K562 (cell line): Measurements from ENCODE around the gene KBTBD2. TPM values are rescaled to one million over a fixed set of nuclear protein-coding genes. Genes with fewer than 3 reads are reported as not detected.

Experiments used
- ATAC-seq: fragments of 200-7000 bp; cut with Tn5 transposase; 3 replicates; pipeline ENCODE4 v1.9.1; 2020; ENCODE audit warnings: moderate library complexity
- BruUV-seq: library from RNA; stranded (reverse); fragments of 400-500 nt; replicated peaks from 2 replicates; lab custom pipeline; 2021; lab: Mats Ljungman, UMichigan
- CTCF ChIA-PET: fragments of 300-600 bp; formaldehyde crosslinking; extraction: SDS; loops from one replicate; lab custom pipeline; 2021; ENCODE audit warnings: low intra/inter-chr PET ratio; lab: Yijun Ruan, JAX
- POLR2A ChIA-PET: fragments of 300-600, 350-650 bp; sonication (Branson Sonifier 250); formaldehyde crosslinking; extraction: SDS; loops from one replicate; lab custom pipeline; 2021; ENCODE audit warnings: antibody characterized with exemption, inconsistent platforms; lab: Yijun Ruan, JAX
- DNase-seq, 4 experiments: peaks; one replicate each; pipeline versions ENCODE4 v3.0.0 to v3.0.0-alpha.2; 2011 to 2018; ENCODE audit warnings: low spot score in 3 of 4, mixed read lengths in 3 of 4; ENCODE audit errors: extremely low read depth in 1 of 4
- FAIRE-seq: peaks from 2 replicates; lab custom pipeline; 2011; peaks lifted over from hg19 to GRCh38; lab: Jason Lieb, UNC
- H2AFZ ChIP-seq: 2 replicates; pipeline ENCODE4 v1.6.0; 2011; ENCODE audit warnings: low read depth, low read length, control low read depth, inconsistent platforms
- H3K27ac ChIP-seq: fragments of 200-600 bp; 3 replicates; pipeline ENCODE4 v1.8.0; 2011; ENCODE audit warnings: low read depth, mild to moderate bottlenecking, control low read depth, inconsistent platforms, low read length, moderate library complexity, mixed read lengths; ENCODE audit errors: extremely low read depth
- H3K27me3 ChIP-seq, 2 experiments: fragments of 300-600 bp in 1 of 2; 2 replicates in 1 of 2; 3 replicates in 1 of 2; pipeline versions ENCODE4 v1.6.0 to v1.8.0; 2011; ENCODE audit warnings: inconsistent platforms in 2 of 2, low read length in 2 of 2, mild to moderate bottlenecking in 1 of 2, mixed read lengths in 1 of 2, moderate library complexity in 1 of 2; ENCODE audit not compliant: control insufficient read depth in 2 of 2, insufficient read depth in 2 of 2
- H3K36me3 ChIP-seq: fragments of 300-600 bp; 3 replicates; pipeline ENCODE4 v1.8.0; 2011; ENCODE audit warnings: mild to moderate bottlenecking, low read length, inconsistent platforms; ENCODE audit not compliant: control insufficient read depth, insufficient read depth
- H3K4me1 ChIP-seq, 2 experiments: fragments of 200-600 bp in 1 of 2; replicated peaks in 1 of 2; 2 replicates in 1 of 2; 3 replicates in 1 of 2; pipeline versions ENCODE4 v1.5.1 to v1.8.0; 2011; ENCODE audit warnings: inconsistent platforms in 2 of 2, low read length in 2 of 2, mild to moderate bottlenecking in 1 of 2, mixed read lengths in 1 of 2, moderate library complexity in 1 of 2; ENCODE audit not compliant: control insufficient read depth in 2 of 2, insufficient read depth in 2 of 2
- H3K4me2 ChIP-seq: 2 replicates; pipeline ENCODE4 v1.6.1; 2011; ENCODE audit warnings: low read length, control low read depth, inconsistent platforms, mixed read lengths; ENCODE audit not compliant: insufficient read depth
- H3K4me3 ChIP-seq: fragments of 200-600 bp; sonication (generic), shearing (Covaris generic); 2 replicates; pipeline ENCODE4 v1.5.1; 2016; ENCODE audit warnings: control low read depth, inconsistent platforms
- H3K79me2 ChIP-seq: fragments of 200-600 bp; 3 replicates; pipeline ENCODE4 v1.8.0; 2011; ENCODE audit warnings: low read length, inconsistent platforms; ENCODE audit not compliant: control insufficient read depth, insufficient read depth
- H3K9ac ChIP-seq, 2 experiments: 2 replicates each; pipeline versions ENCODE4 v1.6.0 to v1.6.1; 2011; ENCODE audit warnings: low read depth in 2 of 2, low read length in 2 of 2, control low read depth in 1 of 2, inconsistent platforms in 1 of 2, mild to moderate bottlenecking in 1 of 2, mixed read lengths in 1 of 2; ENCODE audit not compliant: insufficient read depth in 1 of 2
- H3K9me1 ChIP-seq: one replicate; pipeline ENCODE4 v1.6.0; 2011; ENCODE audit warnings: inconsistent platforms, mild to moderate bottlenecking, low read length, moderate library complexity; ENCODE audit not compliant: control insufficient read depth, insufficient read depth
- H3K9me3 ChIP-seq: replicated peaks from 2 replicates; pipeline ENCODE4 v1.5.1; 2011; ENCODE audit warnings: low read depth, low read length, inconsistent platforms; ENCODE audit not compliant: control insufficient read depth, insufficient read depth
- H4K20me1 ChIP-seq: replicated peaks from 2 replicates; pipeline ENCODE4 v1.6.1; 2011; ENCODE audit warnings: low read length, inconsistent platforms, mixed read lengths; ENCODE audit not compliant: control insufficient read depth, insufficient read depth
- ESRRB ChIP-seq: fragments of 250-450 bp; sonication (Bioruptor Pico); IDR thresholded peaks from 2 replicates; pipeline ENCODE4 v1.5.0; 2020; ENCODE audit warnings: mild to moderate bottlenecking, moderate library complexity, borderline replicate concordance
- HDAC3 ChIP-seq: fragments of 450-650 bp; IDR thresholded peaks from 2 replicates; pipeline ENCODE4 v1.6.1; 2018; ENCODE audit warnings: borderline replicate concordance, mild to moderate bottlenecking, moderate library complexity; ENCODE audit not compliant: partially characterized antibody
- HEY1 ChIP-seq: fragments of 250-450 bp; sonication (Bioruptor Pico); IDR thresholded peaks from 2 replicates; pipeline ENCODE4 v1.5.0; 2020; ENCODE audit warnings: mild to moderate bottlenecking, moderate library complexity, borderline replicate concordance
- HNRNPUL1 ChIP-seq: fragments of 200-400 bp; formaldehyde crosslinking; IDR thresholded peaks from 2 replicates; pipeline ENCODE4 v1.6.1; 2017; ENCODE audit warnings: low read length
- KHSRP ChIP-seq: fragments of 450-650 bp; IDR thresholded peaks from 2 replicates; pipeline ENCODE4 v1.6.1; 2017
- PTBP1 ChIP-seq: fragments of 200-400 bp; formaldehyde crosslinking; IDR thresholded peaks from 2 replicates; pipeline ENCODE4 v1.6.1; 2017; ENCODE audit warnings: low read depth, low read length
- TCF3 ChIP-seq: sonication (generic); formaldehyde crosslinking; IDR thresholded peaks from 2 replicates; pipeline ENCODE4 v1.4.0; 2020; ENCODE audit warnings: mild to moderate bottlenecking, missing genetic modification reagents
- TCF7 ChIP-seq: sonication (generic); IDR thresholded peaks from 2 replicates; pipeline ENCODE4 v1.6.1; 2016; ENCODE audit warnings: antibody characterized with exemption, borderline replicate concordance
- ZNF324 ChIP-seq: fragments of 250-450 bp; sonication (Bioruptor Pico); IDR thresholded peaks from 2 replicates; pipeline ENCODE4 v1.4.0; 2020; ENCODE audit warnings: mild to moderate bottlenecking
- ZNF561 ChIP-seq: fragments of 450-650 bp; formaldehyde crosslinking; conservative IDR thresholded peaks from 2 replicates; pipeline ENCODE4 v1.4.0; 2020; ENCODE audit warnings: mild to moderate bottlenecking, moderate library complexity
- ZNF668 ChIP-seq: fragments of 250-450 bp; sonication (Bioruptor Pico); IDR thresholded peaks from 2 replicates; pipeline ENCODE4 v1.8.0; 2022; ENCODE audit warnings: mild to moderate bottlenecking, inconsistent platforms
- ZNF778 ChIP-seq: fragments of 450-650 bp; formaldehyde crosslinking; IDR thresholded peaks from 2 replicates; pipeline ENCODE4 v1.4.0; 2020; ENCODE audit warnings: mild to moderate bottlenecking, moderate library complexity
- ZNF780A ChIP-seq: fragments of 250-450 bp; sonication (Bioruptor Pico); IDR thresholded peaks from 2 replicates; pipeline ENCODE4 v1.5.0; 2021; ENCODE audit warnings: mild to moderate bottlenecking
- WGBS: fragments of 100-300 bp; shearing (Covaris generic); methylation state at CpG from one replicate; pipeline ENCODE4 v1.1.6; 2016; ENCODE audit warnings: low coverage, mixed read lengths; ENCODE audit not compliant: insufficient coverage; ENCODE audit errors: missing lambda C conversion rate; 5-methylcytosine and 5-hydroxymethylcytosine counted together
- in situ Hi-C: fragments of 300-500 bp; cut with MboI; formaldehyde crosslinking; loops from 4 replicates; pipeline ENCODE4 v1.15.0; 2018; ENCODE audit warnings: inconsistent platforms, mixed read lengths
- intact Hi-C: fragments of 100-400 bp; cut with micrococcal nuclease; formaldehyde crosslinking; loops from 2 replicates; pipeline ENCODE4 v1.14.2; 2022
- polyA plus RNA-seq, 8 experiments: library from polyadenylated mRNA; depleted of rRNA in 4 of 8; stranded (reverse) in 5 of 8; unstranded in 3 of 8; fragments of >200 nt; fragmentation: Nextera tagmentation in 2 of 8; fragmentation: Illumina TruSeq in 1 of 8; extraction: Ambion mirVana in 2 of 8; extraction: Trizol in 1 of 8; gene quantifications; 2 replicates each; pipeline versions ENCODE4 v1.2.1 to v1.2.3, GENCODE V29; 2011 to 2014; ENCODE audit warnings: inconsistent platforms in 1 of 8, missing spikeins in 1 of 8
- total RNA-seq, 7 experiments: library from RNA; depleted of rRNA in 6 of 7; stranded (reverse); fragments of >200 nt in 6 of 7; fragmentation: Illumina TruSeq in 2 of 7; extraction: Trizol in 2 of 7; gene quantifications; 2 replicates each; pipeline versions ENCODE4 v1.2.1 to v1.2.3, GENCODE V29; 2011 to 2021; ENCODE audit warnings: low replicate concordance in 1 of 7
- TF ChIP-seq, protein P1 (sequence below): fragments of 250-450 bp; sonication (Bioruptor Pico); IDR thresholded peaks from 2 replicates; pipeline ENCODE4 v1.8.0; 2022; ENCODE audit warnings: moderate library complexity, mild to moderate bottlenecking, inconsistent platforms
- TF ChIP-seq, protein P2 (sequence below): fragments of 450-650 bp; IDR thresholded peaks from 2 replicates; pipeline ENCODE4 v1.6.1; 2018; ENCODE audit warnings: mild to moderate bottlenecking, low read depth; ENCODE audit not compliant: partially characterized antibody
- TF ChIP-seq, protein P3 (sequence below): fragments of 250-450 bp; sonication (Bioruptor Pico); IDR thresholded peaks from 2 replicates; pipeline ENCODE4 v1.5.0; 2020; ENCODE audit warnings: mild to moderate bottlenecking

Gene KBTBD2
- total and polyA plus RNA-seq, 9 of the 15 experiments (the other 6 are each of a cell fraction or from before 2014, with no cell fraction given) = 22.8 to 62.2 (median 30.8) TPM

DNA sequence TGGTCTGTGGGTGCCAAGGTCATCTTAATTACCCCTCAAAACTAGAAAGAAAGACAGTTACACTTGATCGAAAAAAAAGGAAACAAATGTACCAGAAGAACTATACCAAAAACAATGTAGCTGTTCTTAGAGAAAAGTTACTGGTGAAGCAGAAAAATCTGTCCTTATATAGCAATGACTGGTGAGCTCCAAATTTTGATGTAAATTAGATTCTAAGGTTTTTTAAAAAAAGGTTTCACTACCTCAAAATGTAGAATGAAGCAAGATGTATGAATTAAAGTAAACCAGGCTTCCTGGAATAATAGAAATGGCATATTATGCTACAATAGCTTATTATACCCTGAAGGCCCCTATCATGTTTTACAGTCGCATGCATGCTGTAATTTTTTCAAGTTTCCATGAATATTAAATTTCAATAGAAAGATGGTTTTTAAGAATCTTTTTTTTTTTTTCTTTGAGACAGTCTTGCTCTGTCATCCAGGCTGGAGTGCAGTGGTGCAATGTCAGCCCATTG lies 37.3 kb upstream of the KBTBD2 start:
- peak; percentile 15 for FAIRE-seq
- H3K9me1 ChIP-seq = peaks cover 3% of the 10 kb centered on the region
- TF ChIP-seq, protein P1, sequence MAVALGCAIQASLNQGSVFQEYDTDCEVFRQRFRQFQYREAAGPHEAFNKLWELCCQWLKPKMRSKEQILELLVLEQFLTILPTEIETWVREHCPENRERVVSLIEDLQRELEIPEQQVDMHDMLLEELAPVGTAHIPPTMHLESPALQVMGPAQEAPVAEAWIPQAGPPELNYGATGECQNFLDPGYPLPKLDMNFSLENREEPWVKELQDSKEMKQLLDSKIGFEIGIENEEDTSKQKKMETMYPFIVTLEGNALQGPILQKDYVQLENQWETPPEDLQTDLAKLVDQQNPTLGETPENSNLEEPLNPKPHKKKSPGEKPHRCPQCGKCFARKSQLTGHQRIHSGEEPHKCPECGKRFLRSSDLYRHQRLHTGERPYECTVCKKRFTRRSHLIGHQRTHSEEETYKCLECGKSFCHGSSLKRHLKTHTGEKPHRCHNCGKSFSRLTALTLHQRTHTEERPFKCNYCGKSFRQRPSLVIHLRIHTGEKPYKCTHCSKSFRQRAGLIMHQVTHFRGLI (CRISPR knock-in tag) = no peak
- no peak for TF ChIP-seq HNRNPUL1
- no peak for TF ChIP-seq TCF7
- no peak for TF ChIP-seq HEY1 (CRISPR knock-in tag)
- TF ChIP-seq, protein P2, sequence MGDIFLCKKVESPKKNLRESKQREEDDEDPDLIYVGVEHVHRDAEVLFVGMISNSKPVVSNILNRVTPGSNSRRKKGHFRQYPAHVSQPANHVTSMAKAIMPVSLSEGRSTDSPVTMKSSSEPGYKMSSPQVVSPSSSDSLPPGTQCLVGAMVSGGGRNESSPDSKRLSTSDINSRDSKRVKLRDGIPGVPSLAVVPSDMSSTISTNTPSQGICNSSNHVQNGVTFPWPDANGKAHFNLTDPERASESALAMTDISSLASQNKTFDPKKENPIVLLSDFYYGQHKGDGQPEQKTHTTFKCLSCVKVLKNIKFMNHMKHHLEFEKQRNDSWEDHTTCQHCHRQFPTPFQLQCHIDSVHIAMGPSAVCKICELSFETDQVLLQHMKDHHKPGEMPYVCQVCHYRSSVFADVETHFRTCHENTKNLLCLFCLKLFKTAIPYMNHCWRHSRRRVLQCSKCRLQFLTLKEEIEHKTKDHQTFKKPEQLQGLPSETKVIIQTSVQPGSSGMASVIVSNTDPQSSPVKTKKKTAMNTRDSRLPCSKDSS = no peak
- TF ChIP-seq ESRRB (CRISPR knock-in tag) = no peak
- no peak for TF ChIP-seq ZNF324 (CRISPR knock-in tag)
- TF ChIP-seq HDAC3 = no peak
- TF ChIP-seq KHSRP = no peak
- TF ChIP-seq PTBP1 = no peak
- no peak for TF ChIP-seq ZNF780A (CRISPR knock-in tag)
- TF ChIP-seq ZNF778 (CRISPR knock-in tag) = no peak
- no peak for TF ChIP-seq TCF3 (CRISPR knock-in tag)
- no peak for TF ChIP-seq ZNF561
- TF ChIP-seq ZNF668 (CRISPR knock-in tag) = no peak
- TF ChIP-seq, protein P3, sequence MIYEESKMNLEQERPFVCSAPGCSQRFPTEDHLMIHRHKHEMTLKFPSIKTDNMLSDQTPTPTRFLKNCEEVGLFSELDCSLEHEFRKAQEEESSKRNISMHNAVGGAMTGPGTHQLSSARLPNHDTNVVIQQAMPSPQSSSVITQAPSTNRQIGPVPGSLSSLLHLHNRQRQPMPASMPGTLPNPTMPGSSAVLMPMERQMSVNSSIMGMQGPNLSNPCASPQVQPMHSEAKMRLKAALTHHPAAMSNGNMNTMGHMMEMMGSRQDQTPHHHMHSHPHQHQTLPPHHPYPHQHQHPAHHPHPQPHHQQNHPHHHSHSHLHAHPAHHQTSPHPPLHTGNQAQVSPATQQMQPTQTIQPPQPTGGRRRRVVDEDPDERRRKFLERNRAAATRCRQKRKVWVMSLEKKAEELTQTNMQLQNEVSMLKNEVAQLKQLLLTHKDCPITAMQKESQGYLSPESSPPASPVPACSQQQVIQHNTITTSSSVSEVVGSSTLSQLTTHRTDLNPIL (CRISPR knock-in tag) = no peak
- TF ChIP-seq, all 486 proteins: peak for 0
- intact Hi-C loops (no loop called here), in situ Hi-C loops (no loop called here)
- no peak overlapping the region for H3K27ac ChIP-seq
- CTCF ChIA-PET = no interaction called here
- BruUV-seq = no TSS peak
- H3K9ac ChIP-seq = no peak overlapping the region
- POLR2A ChIA-PET = no interaction called here
- H3K9me3 ChIP-seq = no peaks in the 10 kb centered on the region
- H3K4me1 ChIP-seq = no peaks in the 10 kb centered on the region
- no peak overlapping the region for H2AFZ ChIP-seq
- ATAC-seq = no peak
- no peaks in the 10 kb centered on the region for H3K27me3 ChIP-seq
- WGBS = 67% methylated on average over 2 of the region's 2 CpGs
- H3K4me2 ChIP-seq = no peak overlapping the region
- peaks cover 60% of the 10 kb centered on the region for H3K36me3 ChIP-seq
- H3K4me3 ChIP-seq = no peak overlapping the region
- no peaks in the 10 kb centered on the region for H4K20me1 ChIP-seq
- H3K79me2 ChIP-seq = peaks cover 4% of the 10 kb centered on the region; the same call in 2 of the 3 replicates
- no peak for DNase-seq
